IPS DF 19.7 (cell line): ENCODE measurements around the gene EHD4.

Source experiments
- DNase-seq: peaks from one replicate; pipeline ENCODE4 v3.0.0-alpha.2; 2013; ENCODE audit warnings: low read depth, low spot score

EHD4 gene

GRCh38 chr15:41881086-41881485, 91.3 kb downstream of the EHD4 start:
- no peak for DNase-seq

DNA sequence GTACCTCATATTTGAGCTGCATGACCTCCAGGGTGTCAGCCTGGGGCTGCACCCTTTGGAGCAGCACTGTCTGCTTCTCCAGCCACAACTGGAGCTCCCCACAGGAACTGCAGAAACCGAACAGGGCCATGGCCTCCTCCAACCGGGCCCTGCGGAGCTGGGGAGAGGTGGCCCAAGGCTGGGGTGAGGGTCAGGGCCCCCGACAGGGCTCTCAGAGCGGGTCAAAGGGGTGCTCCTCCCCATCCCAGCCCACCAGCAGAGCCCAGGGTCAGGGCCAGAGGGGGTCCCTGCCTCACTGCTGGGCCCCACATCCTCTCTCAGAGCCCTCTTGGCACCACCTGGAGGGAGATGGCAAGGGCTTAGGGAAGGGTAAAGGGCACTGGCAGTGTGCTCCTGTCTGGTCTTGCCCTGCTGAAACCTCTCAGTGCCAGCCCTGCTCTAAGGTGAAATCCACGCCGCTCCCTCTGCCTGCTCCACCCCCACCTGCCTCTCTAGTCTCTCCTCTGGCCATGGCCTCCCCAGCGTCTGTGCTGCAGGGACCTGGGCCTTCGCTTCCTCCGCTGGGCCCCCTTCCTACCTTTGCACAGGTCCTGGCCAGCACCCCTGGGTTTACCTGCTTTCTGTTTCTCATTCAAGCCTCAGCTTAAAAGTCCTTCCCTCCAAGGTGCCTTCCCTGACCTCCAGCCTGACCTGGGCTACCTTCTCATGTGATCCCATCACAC, 92.0 kb downstream of the EHD4 start:
- DNase-seq, result no peak

GRCh38 chr15:41879321-41879845, 93.0 kb downstream of the EHD4 start:
- no peak for DNase-seq

DNA sequence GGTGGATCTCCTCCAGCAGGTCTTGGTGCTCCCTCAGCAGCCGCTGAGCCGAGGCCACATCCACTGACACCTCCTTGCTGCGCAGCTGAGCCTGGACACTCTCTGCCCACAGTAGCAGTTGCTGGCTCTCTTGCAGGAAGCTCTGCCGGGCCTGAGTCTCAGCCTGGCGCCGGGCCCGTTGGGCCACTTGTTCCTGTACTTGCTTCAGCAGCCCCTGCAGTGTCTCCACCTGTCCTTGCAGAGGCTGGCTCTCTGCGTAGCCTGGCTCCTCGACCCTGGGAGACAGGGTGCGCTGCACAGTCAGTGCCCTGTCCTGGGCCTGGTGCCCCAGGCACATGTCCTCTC, 94.0 kb downstream of the EHD4 start:
- DNase-seq, result no peak

GRCh38 chr15:41877631-41878354, 94.6 kb downstream of the EHD4 start:
- DNase-seq, result no peak

GRCh38 chr15:41876689-41877088, 95.7 kb downstream of the EHD4 start:
- no peak for DNase-seq

DNA sequence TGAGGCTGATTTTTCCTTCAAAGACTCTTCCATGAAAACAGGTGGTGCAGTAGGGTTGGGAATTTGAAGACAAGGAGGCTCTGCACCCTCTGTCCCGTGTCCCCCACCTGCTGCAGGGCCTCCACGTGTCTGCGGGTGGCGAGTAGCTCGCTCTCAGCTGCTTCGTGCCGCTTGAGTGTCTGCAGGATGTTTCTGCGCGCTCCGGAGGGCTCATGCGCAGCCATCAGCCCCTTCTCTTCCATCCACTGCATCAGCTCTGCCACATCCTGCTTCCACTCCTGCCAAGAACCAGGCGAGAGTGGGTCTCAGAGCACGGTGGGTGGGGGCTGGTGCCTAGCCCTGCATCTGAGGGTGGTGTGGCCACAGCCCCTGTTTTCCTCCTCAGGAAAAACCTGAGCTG, 96.3 kb downstream of the EHD4 start:
- no peak for DNase-seq

GRCh38 chr15:41874736-41875135, 97.6 kb downstream of the EHD4 start:
- DNase-seq, result no peak

DNA sequence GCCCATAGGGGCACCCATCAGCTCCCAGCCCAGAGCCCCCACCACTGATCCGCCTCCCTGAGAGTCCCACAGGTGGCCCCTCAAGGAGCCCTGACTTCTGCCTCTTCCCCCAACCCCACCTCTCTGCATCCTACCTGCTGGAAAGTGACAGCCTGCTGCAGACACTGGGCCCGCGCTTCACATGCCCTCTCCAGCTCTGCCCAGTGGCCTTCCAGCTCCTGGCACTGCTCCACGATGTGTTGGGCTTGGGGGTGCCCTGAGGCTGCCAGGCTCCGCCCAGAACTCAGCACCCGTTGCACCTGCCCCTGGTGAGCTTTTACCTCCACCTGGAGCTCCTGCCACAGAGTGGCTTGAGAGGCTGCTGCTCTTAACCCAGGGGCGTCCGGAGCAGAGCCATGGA, 98.6 kb downstream of the EHD4 start:
- DNase-seq, result no peak

DNA sequence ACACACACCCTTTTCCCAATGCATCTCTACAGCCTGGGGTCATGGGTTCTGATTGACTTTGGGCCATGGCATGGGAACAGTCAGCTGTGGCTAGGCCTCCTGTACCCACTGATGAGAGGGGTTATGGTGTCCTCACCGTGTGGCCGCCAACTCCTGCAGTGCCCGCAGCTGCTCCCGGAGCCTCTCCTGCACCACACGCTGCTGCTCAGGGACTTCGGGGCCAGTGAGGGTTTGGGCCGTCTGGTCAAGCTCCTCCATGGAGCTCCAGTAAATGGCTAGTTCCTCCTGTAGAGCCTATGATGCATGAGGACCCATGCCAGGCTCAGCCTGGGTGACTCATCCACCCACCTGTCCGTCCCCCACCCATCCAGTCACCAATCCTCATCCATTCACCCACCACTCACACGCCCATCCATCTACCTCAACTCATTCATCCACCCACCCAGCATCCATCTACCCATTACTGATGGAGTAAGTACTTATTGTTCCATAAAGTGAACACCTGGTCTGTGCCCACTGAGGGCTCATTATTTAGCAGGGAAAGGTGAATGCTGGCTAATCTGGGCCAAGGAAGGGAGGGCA, 100.1 kb downstream of the EHD4 start:
- no peak for DNase-seq

DNA sequence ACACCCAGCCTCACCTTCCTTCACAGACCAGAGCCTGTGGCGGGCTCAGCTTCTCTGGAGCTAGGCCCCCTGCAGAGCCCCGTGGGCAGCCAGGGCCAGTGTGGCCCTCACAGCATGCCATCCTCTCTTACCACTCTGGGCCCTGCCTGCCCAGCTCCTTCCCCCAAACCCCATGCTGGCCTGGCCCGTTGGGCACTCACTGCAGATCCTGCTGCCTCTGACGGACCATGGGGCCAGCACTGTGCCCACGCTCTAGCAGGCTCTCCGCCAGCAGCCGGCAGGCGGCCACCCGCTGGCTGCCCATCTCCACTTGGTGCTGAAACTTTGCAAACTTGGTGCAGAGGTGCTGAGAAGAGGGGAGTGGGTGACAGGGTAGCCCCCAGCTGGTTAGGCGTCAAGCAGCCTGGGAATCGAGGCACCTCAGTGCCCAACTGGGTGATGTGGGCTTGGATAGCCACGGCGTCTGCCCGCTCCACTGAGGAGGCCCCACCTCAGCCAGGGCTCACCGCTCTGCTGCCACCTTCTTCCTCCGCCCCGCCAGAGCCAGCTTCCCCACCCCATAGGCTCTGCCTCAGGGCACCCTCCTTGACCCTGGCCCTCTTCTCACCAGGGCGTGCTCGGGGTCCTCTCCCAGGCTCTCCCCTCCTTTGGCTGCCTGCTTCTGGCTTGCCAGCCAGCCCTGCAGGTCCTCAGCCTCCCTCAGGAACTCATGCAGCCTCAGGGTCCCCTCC, 101.0 kb downstream of the EHD4 start:
- DNase-seq, result no peak

- DNase-seq, result no peak
These were observed 101.7 kb downstream of the EHD4 start for GRCh38 chr15:41870689-41871081.

DNA sequence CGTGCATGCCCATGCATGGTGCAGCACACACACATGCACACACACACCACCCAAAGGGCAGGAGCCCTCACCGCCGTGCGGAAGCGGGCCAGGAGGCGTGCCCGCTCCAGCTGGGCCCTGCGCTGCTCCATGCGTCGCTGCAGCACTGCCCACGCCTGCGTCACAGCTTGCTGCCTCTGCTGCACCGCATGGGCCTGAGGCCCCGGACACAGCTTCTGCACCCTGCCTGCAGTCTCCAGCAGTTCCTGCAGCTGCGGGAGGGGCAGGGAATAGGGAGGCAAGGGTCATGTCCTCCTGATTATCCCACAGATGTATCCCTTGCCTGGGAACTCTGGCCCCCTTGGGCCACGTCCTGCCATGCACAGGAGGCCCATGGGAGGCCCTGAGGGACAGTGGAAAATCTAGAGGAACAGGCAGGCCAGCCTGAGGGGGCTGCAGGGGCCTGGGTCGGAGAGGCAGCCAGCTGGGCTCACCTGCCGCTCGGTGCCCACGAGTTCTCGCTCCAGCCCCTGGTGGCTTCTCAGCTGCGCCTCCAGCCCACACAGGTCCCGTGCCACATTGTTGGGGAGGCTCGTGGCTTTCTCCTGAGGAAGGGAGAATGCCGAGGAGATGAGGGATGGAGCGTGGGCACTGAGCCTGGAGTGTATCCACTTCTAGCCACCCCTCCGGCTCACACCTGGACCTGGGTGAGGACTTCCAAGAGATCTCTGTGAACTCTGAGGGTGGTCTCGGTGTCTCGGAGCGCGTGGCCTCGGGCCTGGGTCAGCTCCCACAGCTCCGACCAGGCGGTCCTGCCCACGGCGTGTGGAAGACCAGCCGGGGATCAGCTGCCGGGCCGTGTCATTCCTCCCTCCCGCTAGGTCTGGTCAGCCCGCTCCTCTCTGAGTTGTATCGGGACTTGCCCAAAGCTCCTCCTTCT, 102.3 kb downstream of the EHD4 start:
- no peak for DNase-seq

DNA sequence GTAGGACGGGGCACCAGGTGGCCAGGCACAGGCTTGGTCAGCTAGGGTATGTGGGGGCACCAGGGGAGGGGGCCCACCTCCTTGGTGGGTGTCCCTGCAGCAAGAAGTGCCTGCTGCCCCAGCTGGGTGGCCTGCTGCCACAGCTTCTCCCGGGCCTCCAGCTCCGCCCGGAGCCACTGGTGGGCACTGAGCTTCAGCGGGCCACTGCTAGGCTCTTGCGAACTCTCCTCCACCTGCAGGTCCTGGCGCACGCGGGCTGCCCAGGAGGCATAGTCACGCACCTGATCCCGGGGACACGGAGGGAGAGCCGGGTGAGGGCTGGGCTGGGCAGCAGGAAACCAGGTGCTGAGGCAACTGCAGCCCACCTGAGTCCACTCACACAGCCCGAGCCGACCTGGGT, 104.0 kb downstream of the EHD4 start:
- DNase-seq, result no peak

- DNase-seq, result no peak
These were observed 105.3 kb downstream of the EHD4 start for GRCh38 chr15:41866872-41867579.

GRCh38 chr15:41866263-41866703, 106.1 kb downstream of the EHD4 start:
- DNase-seq, result no peak

- no peak for DNase-seq
These were observed 106.8 kb downstream of the EHD4 start for GRCh38 chr15:41865490-41866055.

GRCh38 chr15:41862515-41863116, 109.7 kb downstream of the EHD4 start:
- peak; percentile 30 for DNase-seq

DNA sequence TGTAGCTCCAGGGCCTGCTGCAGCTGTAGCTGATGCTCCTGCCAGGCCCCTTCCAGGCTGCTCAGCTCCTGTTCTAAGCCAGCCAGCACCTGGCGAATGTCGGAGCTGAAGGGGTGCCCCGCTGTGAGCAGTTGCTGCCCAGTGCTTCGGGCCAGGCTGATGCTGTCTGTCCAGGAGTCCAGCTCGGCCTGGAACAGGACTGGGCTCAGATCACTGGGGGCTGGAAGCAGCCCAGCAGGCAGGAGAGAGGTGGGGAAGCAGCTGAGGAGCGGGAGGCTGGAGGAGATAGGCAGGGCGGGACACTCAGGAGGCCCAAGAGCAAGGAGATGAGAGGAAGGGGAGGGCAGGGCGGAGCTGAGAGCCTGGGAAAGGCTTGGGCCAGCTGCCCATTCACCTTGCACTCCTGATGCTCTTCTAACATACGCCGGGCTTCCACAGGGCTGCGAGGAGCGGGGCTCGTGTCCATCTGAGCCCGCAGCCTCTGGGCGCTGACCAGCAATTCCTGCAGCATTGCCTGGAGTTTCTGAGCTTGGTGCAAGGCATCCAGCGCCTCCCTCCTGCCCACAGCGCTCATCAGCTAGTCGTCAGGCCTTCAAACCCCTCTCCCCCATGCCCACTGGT, 110.5 kb downstream of the EHD4 start:
- no peak for DNase-seq
